Neural progenitor cell (in vitro differentiated cells): ENCODE results near the gene ASRGL1.

ENCODE experiments used
- CTCF ChIP-seq: fragments of 200-600 bp; sonication (generic); IDR thresholded peaks from 2 replicates; pipeline ENCODE4 v1.5.1; 2017; ENCODE audit warnings: antibody characterized with exemption, mild to moderate bottlenecking
- EZH2phosphoT487 ChIP-seq: fragments of 200-600 bp; sonication (generic); IDR thresholded peaks from 2 replicates; pipeline ENCODE4 v1.6.1; 2017; ENCODE audit warnings: antibody characterized with exemption

- TF ChIP-seq EZH2phosphoT487: no peak
- TF ChIP-seq CTCF: no peak
Observed at GRCh38 chr11:62393735-62394134, 56.5 kb downstream of the ASRGL1 start.
